H1 (cell line): ENCODE results near the gene NKAIN2. TPM values are rescaled to one million over a fixed set of nuclear protein-coding genes. Genes with fewer than 3 reads are reported as not detected.

ENCODE experiments used
- CTCF ChIA-PET: fragments of 300-600 bp; sonication (Branson Sonifier 250); formaldehyde crosslinking; loops from one replicate; lab custom pipeline; 2021; ENCODE audit not compliant: partially characterized antibody; lab: Charles Lee
- POLR2A ChIA-PET: fragments of 300-600 bp; sonication (Branson Sonifier 250); formaldehyde crosslinking; loops from one replicate; lab custom pipeline; 2021; ENCODE audit warnings: inconsistent platforms; ENCODE audit not compliant: partially characterized antibody; lab: Charles Lee
- DNase-seq, 2 experiments: peaks; one replicate each; pipeline versions ENCODE4 v3.0.0 to v3.0.0-alpha.2; 2010 to 2022; ENCODE audit warnings: low spot score in 2 of 2, low read depth in 1 of 2, mixed read lengths in 1 of 2
- FAIRE-seq: peaks from 2 replicates; lab custom pipeline; 2011; peaks lifted over from hg19 to GRCh38; lab: Jason Lieb, UNC
- H2AFZ ChIP-seq: 2 replicates; pipeline ENCODE4 v1.8.1; 2012; ENCODE audit warnings: low read length, inconsistent platforms
- H2AK5ac ChIP-seq: 2 replicates; pipeline ENCODE4 v1.6.1; 2013; ENCODE audit warnings: low read depth, low read length
- H2BK120ac ChIP-seq: replicated peaks from 2 replicates; pipeline ENCODE3; 2013; ENCODE audit warnings: low read depth, low read length, inconsistent platforms
- H2BK12ac ChIP-seq: 2 replicates; pipeline ENCODE4 v1.6.1; 2013; ENCODE audit warnings: low read depth, low read length
- H2BK15ac ChIP-seq: 2 replicates; pipeline ENCODE4 v1.6.1; 2013; ENCODE audit warnings: low read length
- H2BK20ac ChIP-seq: 2 replicates; pipeline ENCODE4 v1.6.1; 2013; ENCODE audit warnings: low read length
- H2BK5ac ChIP-seq: 2 replicates; pipeline ENCODE4 v1.6.1; 2013; ENCODE audit warnings: low read depth, low read length
- H3K14ac ChIP-seq: 2 replicates; pipeline ENCODE4 v1.6.1; 2013; ENCODE audit warnings: inconsistent platforms; ENCODE audit not compliant: insufficient read length
- H3K18ac ChIP-seq: 2 replicates; pipeline ENCODE4 v1.6.1; 2013; ENCODE audit warnings: low read length; ENCODE audit errors: extremely low read depth
- H3K23ac ChIP-seq: 2 replicates; pipeline ENCODE4 v1.6.1; 2013; ENCODE audit warnings: inconsistent platforms; ENCODE audit not compliant: insufficient read length
- H3K23me2 ChIP-seq: 2 replicates; pipeline ENCODE4 v1.6.1; 2013; ENCODE audit warnings: low read depth, low read length
- H3K27ac ChIP-seq: 2 replicates; pipeline ENCODE4 v1.6.1; 2011; ENCODE audit warnings: low read depth, low read length, inconsistent platforms
- H3K27me3 ChIP-seq, 4 experiments: replicated peaks in 1 of 4; 1 replicate in 1 of 4; 2 replicates in 3 of 4; pipeline versions ENCODE4 v1.6.1 to v1.8.1; 2011 to 2013; ENCODE audit warnings: low read length in 3 of 4, mild to moderate bottlenecking in 3 of 4, inconsistent platforms in 2 of 4, mixed read lengths in 2 of 4, moderate library complexity in 1 of 4; ENCODE audit not compliant: control insufficient read depth in 3 of 4, insufficient read depth in 3 of 4; ENCODE audit errors: extremely low read depth in 1 of 4
- H3K36me3 ChIP-seq, 4 experiments: 2 replicates each; pipeline versions ENCODE4 v1.6.1 to v1.8.1; 2011 to 2013; ENCODE audit warnings: mild to moderate bottlenecking in 4 of 4, low read length in 3 of 4, moderate library complexity in 2 of 4, control low read depth in 1 of 4, inconsistent platforms in 1 of 4; ENCODE audit not compliant: insufficient read depth in 4 of 4, control insufficient read depth in 2 of 4
- H3K4ac ChIP-seq: replicated peaks from 2 replicates; pipeline ENCODE3; 2013; ENCODE audit warnings: low read length, low read depth, mixed read lengths, inconsistent platforms; ENCODE audit not compliant: insufficient read length
- H3K4me1 ChIP-seq, 4 experiments: replicated peaks in 1 of 4; 1 replicate in 1 of 4; 2 replicates in 3 of 4; pipeline versions ENCODE4 v1.6.1 to v1.8.1; 2011 to 2013; ENCODE audit warnings: low read length in 3 of 4, inconsistent platforms in 2 of 4, mixed read lengths in 1 of 4; ENCODE audit not compliant: insufficient read depth in 4 of 4, control insufficient read depth in 3 of 4
- H3K4me2 ChIP-seq, 2 experiments: 2 replicates each; pipeline versions ENCODE4 v1.6.1 to v1.8.1; 2011 to 2013; ENCODE audit warnings: low read depth in 2 of 2, low read length in 2 of 2, control low read depth in 1 of 2, inconsistent platforms in 1 of 2, mild to moderate bottlenecking in 1 of 2; ENCODE audit not compliant: insufficient read depth in 1 of 2
- H3K4me3 ChIP-seq, 4 experiments: fragments of 200-600, 300-600 bp in 1 of 4; sonication (generic), shearing (Covaris generic), sonication (Bioruptor Twin) in 1 of 4; 2 replicates each; pipeline versions ENCODE4 v1.5.1 to v1.8.1; 2011 to 2016; ENCODE audit warnings: low read length in 4 of 4, low read depth in 3 of 4, control low read depth in 2 of 4, inconsistent platforms in 2 of 4, mild to moderate bottlenecking in 2 of 4, mixed read lengths in 1 of 4, moderate library complexity in 1 of 4; ENCODE audit not compliant: insufficient read depth in 2 of 4; ENCODE audit errors: extremely low read depth in 1 of 4
- H3K56ac ChIP-seq: replicated peaks from 2 replicates; pipeline ENCODE3; 2013; ENCODE audit warnings: low read depth, mild to moderate bottlenecking, mixed read lengths, low read length, inconsistent platforms; ENCODE audit not compliant: insufficient read length
- H3K79me1 ChIP-seq: 2 replicates; pipeline ENCODE4 v1.6.1; 2013; ENCODE audit warnings: low read depth, low read length, control low read depth
- H3K79me2 ChIP-seq, 2 experiments: 2 replicates each; pipeline versions ENCODE4 v1.6.1 to v1.8.1; 2012 to 2013; ENCODE audit warnings: low read length in 2 of 2, mild to moderate bottlenecking in 2 of 2, inconsistent platforms in 1 of 2; ENCODE audit not compliant: insufficient read depth in 2 of 2, control insufficient read depth in 1 of 2
- H3K9ac ChIP-seq, 4 experiments: replicated peaks in 1 of 4; 1 replicate in 1 of 4; 2 replicates in 3 of 4; pipeline versions ENCODE4 v1.6.1 to v1.8.1; 2011 to 2013; ENCODE audit warnings: low read depth in 3 of 4, low read length in 3 of 4, control low read depth in 2 of 4, mild to moderate bottlenecking in 2 of 4, moderate library complexity in 2 of 4, inconsistent platforms in 1 of 4; ENCODE audit errors: extremely low read depth in 1 of 4
- H3K9me3 ChIP-seq, 2 experiments: 2 replicates each; pipeline versions ENCODE4 v1.6.1 to v1.8.1; 2012 to 2013; ENCODE audit warnings: mild to moderate bottlenecking in 2 of 2, moderate library complexity in 2 of 2, control low read depth in 1 of 2, inconsistent platforms in 1 of 2, low read depth in 1 of 2, low read length in 1 of 2, mixed read lengths in 1 of 2; ENCODE audit not compliant: insufficient read depth in 2 of 2
- H4K20me1 ChIP-seq, 2 experiments: replicated peaks in 1 of 2; 2 replicates each; pipeline versions ENCODE3 to v1.8.1; 2011 to 2013; ENCODE audit warnings: inconsistent platforms in 2 of 2, low read length in 2 of 2, mild to moderate bottlenecking in 1 of 2; ENCODE audit not compliant: insufficient read depth in 2 of 2, control insufficient read depth in 1 of 2
- H4K5ac ChIP-seq: 2 replicates; pipeline ENCODE4 v1.6.1; 2013; ENCODE audit warnings: low read length, low read depth, mixed read lengths, inconsistent platforms; ENCODE audit not compliant: insufficient read length
- H4K8ac ChIP-seq: 2 replicates; pipeline ENCODE4 v1.8.0; 2013; ENCODE audit warnings: mild to moderate bottlenecking, moderate library complexity, low read length, inconsistent platforms; ENCODE audit not compliant: insufficient read depth; ENCODE audit errors: extremely low read depth
- H4K91ac ChIP-seq: replicated peaks from 2 replicates; pipeline ENCODE3; 2013; ENCODE audit warnings: low read length, mixed read lengths, inconsistent platforms; ENCODE audit not compliant: insufficient read length
- RXRA ChIP-seq: IDR thresholded peaks from 2 replicates; pipeline ENCODE4 v1.6.1; 2011; ENCODE audit warnings: low read depth, mild to moderate bottlenecking, low read length, moderate library complexity; ENCODE audit not compliant: insufficient read depth
- SP2 ChIP-seq: IDR thresholded peaks from 2 replicates; pipeline ENCODE4 v1.6.1; 2012; ENCODE audit warnings: mild to moderate bottlenecking, low read length, inconsistent platforms
- SRF ChIP-seq: IDR thresholded peaks from 2 replicates; pipeline ENCODE4 v1.6.1; 2011; ENCODE audit warnings: mild to moderate bottlenecking, low read depth, low read length, moderate library complexity
- WGBS, 2 experiments: shearing (Covaris generic) in 1 of 2; methylation state at CpG; one replicate each; pipeline versions ENCODE4 v1.1.6 to v1.1.7; 2013 to 2015; ENCODE audit warnings: low lambda C conversion rate in 2 of 2, mixed read lengths in 2 of 2, inconsistent platforms in 1 of 2, low coverage in 1 of 2, missing lambda C conversion rate in 1 of 2; ENCODE audit not compliant: insufficient replicate concordance in 2 of 2, insufficient coverage in 1 of 2, insufficient read length in 1 of 2; ENCODE audit errors: extremely low coverage in 1 of 2, missing lambda C conversion rate in 1 of 2; 5-methylcytosine and 5-hydroxymethylcytosine counted together
- polyA plus RNA-seq, 7 experiments: library from polyadenylated mRNA; depleted of rRNA in 3 of 7; stranded (reverse) in 5 of 7; unstranded in 2 of 7; fragments of >200 nt in 5 of 7; fragments of 200-250 nt in 2 of 7; gene quantifications; 1 replicate in 5 of 7; 2 replicates in 1 of 7; 4 replicates in 1 of 7; pipeline versions ENCODE4 v1.2.1 to v1.2.3, GENCODE V29; 2011 to 2013; ENCODE audit warnings: missing spikeins in 2 of 7, mixed read lengths in 2 of 7
- total RNA-seq: library from RNA; stranded (reverse); fragmentation: NEBNext Ultra II Directional; extraction: Animal tissue kit (Norgen Biotek cat#: 25700); gene quantifications from 2 replicates; pipeline ENCODE4 v1.2.1, GENCODE V29; 2021

The NKAIN2 gene
- total and polyA plus RNA-seq, 2 of the 8 experiments (the other 6 are each of a cell fraction or from before 2014, with no cell fraction given): 0.20 to 0.34 TPM

GRCh38 chr6:123966618-123967017 is 163.0 kb downstream of the NKAIN2 start:
- Histone ChIP-seq H2BK5ac (no peak overlapping the region), H3K27me3 (no peaks in the 10 kb centered on the region), H2BK120ac (no peak overlapping the region), H3K18ac (no peak overlapping the region), H3K56ac (no peak overlapping the region), H4K20me1 (no peaks in the 10 kb centered on the region), H3K4me1 (no peaks in the 10 kb centered on the region; a peak in 1 of 7 replicates), H3K23me2 (no peaks in the 10 kb centered on the region), H2AK5ac (no peak overlapping the region), H3K14ac (no peak overlapping the region), H3K4ac (no peak overlapping the region), H3K9me3 (no peaks in the 10 kb centered on the region), H3K79me1 (no peaks in the 10 kb centered on the region), H4K91ac (no peak overlapping the region), H3K23ac (no peak overlapping the region), H3K9ac (no peak overlapping the region), H4K8ac (no peak overlapping the region), H2BK15ac (no peak overlapping the region; the same call in 1 of the 2 replicates), H3K4me2 (no peak overlapping the region), H2BK20ac (no peak overlapping the region), H2BK12ac (no peak overlapping the region), H2AFZ (no peak overlapping the region), H3K27ac (no peak overlapping the region), H4K5ac (no peak overlapping the region), H3K4me3 (no peak overlapping the region), H3K79me2 (no peaks in the 10 kb centered on the region), H3K36me3 (no peaks in the 10 kb centered on the region)
- no peak for FAIRE-seq
- POLR2A ChIA-PET: no interaction called here
- CTCF ChIA-PET: interaction anchor here (0.9 to 4.3 kb wide), 13 partner anchors 12 to 580 kb away, joined by 3 to 24 read pairs (median 3); no protein-coding TSS in a partner anchor
- no peak for DNase-seq
- 92% methylated on average over 2 of the region's 2 CpGs; no CpG with 5 or more reads in 1 of the 2 experiments for WGBS, 2 experiments
- no peak for TF ChIP-seq RXRA
- no peak for TF ChIP-seq SP2
- no peak for TF ChIP-seq SRF
